A549 (cell line): ENCODE measurements around the gene C11orf68.

ENCODE experiments used
- CTCF ChIP-seq: fragments of >200 bp; sonication (Bioruptor Twin); formaldehyde crosslinking; IDR thresholded peaks from 3 replicates; pipeline ENCODE4 v1.5.1; 2016
- EP300 ChIP-seq, 2 experiments: fragments of >200 bp; sonication (Bioruptor Twin); formaldehyde crosslinking; IDR thresholded peaks; 2 replicates in 1 of 2; 3 replicates in 1 of 2; pipeline ENCODE4 v1.6.1; 2016 to 2017
- POLR2A ChIP-seq: IDR thresholded peaks from 2 replicates; pipeline ENCODE4 v1.6.1; 2012; ENCODE audit warnings: mild to moderate bottlenecking, low read length
- RFX5 ChIP-seq: fragments of 450-650 bp; IDR thresholded peaks from 2 replicates; pipeline ENCODE4 v1.7.1; 2014; ENCODE audit warnings: antibody characterized with exemption, mild to moderate bottlenecking, moderate library complexity

GRCh38 chr11:65915101-65915820 is 3.6 kb downstream of the C11orf68 start:
- TF ChIP-seq CTCF, result no peak
- TF ChIP-seq EP300 (IDR thresholded peaks at IDR 0.05), result no peak
- TF ChIP-seq POLR2A, result no peak
- no peak for TF ChIP-seq RFX5
